Lower lobe of right lung (tissue), 2 donors: Measurements from ENCODE around the gene PLCL2. TPM values are rescaled to one million over a fixed set of nuclear protein-coding genes. Genes with fewer than 3 reads are reported as not detected.

ENCODE experiments used
- ATAC-seq, 2 donors: fragments of 200-7000 bp; cut with Tn5 transposase; one replicate each; pipeline ENCODE4 v1.9.1; 2020 to 2022; ENCODE audit warnings: mild to moderate bottlenecking in 2 of 2, moderate library complexity in 2 of 2
- DNase-seq: peaks from one replicate; pipeline ENCODE4 v3.0.0-alpha.2; 2020
- H3K27ac ChIP-seq: fragments of 200-600 bp; one replicate; pipeline ENCODE4 v1.8.0; 2022
- H3K27me3 ChIP-seq: fragments of 200-600 bp; one replicate; pipeline ENCODE4 v1.8.0; 2022; ENCODE audit warnings: low read depth
- H3K36me3 ChIP-seq: fragments of 200-600 bp; one replicate; pipeline ENCODE4 v1.8.0; 2022; ENCODE audit warnings: mild to moderate bottlenecking
- H3K4me1 ChIP-seq: fragments of 200-600 bp; one replicate; pipeline ENCODE4 v1.8.0; 2022
- H3K4me3 ChIP-seq: fragments of 200-600 bp; one replicate; pipeline ENCODE4 v1.8.0; 2022; ENCODE audit warnings: mild to moderate bottlenecking
- H3K9me3 ChIP-seq: fragments of 200-600 bp; one replicate; pipeline ENCODE4 v1.8.0; 2022
- CTCF ChIP-seq: fragments of 200-600 bp; IDR thresholded peaks from one replicate; pipeline ENCODE4 v1.8.0; 2022; ENCODE audit warnings: antibody characterized with exemption, mild to moderate bottlenecking
- intact Hi-C: fragments of 100-400 bp; cut with DNase I; formaldehyde crosslinking; loops from one replicate; pipeline ENCODE4 v1.11.0; 2022
- long read RNA-seq: library from polyadenylated mRNA; unstranded; transcript quantifications from one replicate; pipeline ENCODE4 v2.0.0, GENCODE V29; 2021
- total RNA-seq: library from RNA; stranded (reverse); fragmentation: NEBNext Ultra II Directional; extraction: Animal tissue kit (Norgen Biotek cat#: 25700); gene quantifications from one replicate; pipeline ENCODE4 v1.2.1, GENCODE V29; 2021
- donor health status: DM: no; HTN: yes; CAD: no; lungs with severe emphysema.

The PLCL2 gene
- 12.1 TPM for total RNA-seq
- long read RNA-seq, full-length matches to known transcripts = 19 of 33 reads
- long read RNA-seq, partial matches to known transcripts = 1 of 33 reads
- long read RNA-seq, other reads (novel, unspliced or antisense) = 13 of 33 reads

- no peak for TF ChIP-seq CTCF
- intact Hi-C loops = no loop called here
- peaks cover 29% of the 10 kb centered on the region for H3K4me1 ChIP-seq
These were observed at the start of gene PLCL2 for GRCh38 chr3:16884748-16885592. TSS of gene PLCL2 (plus strand) at chr3:16884955. CDS start at chr3:16885040, 85 bp downstream.

GRCh38 chr3:16836505-16837237 lies 48.1 kb upstream of the PLCL2 start:
- DNase-seq (no peak), ATAC-seq (no peak)
- Histone ChIP-seq H3K9me3 (no peaks in the 10 kb centered on the region), H3K27me3 (no peaks in the 10 kb centered on the region), H3K27ac (no peak overlapping the region), H3K36me3 (no peaks in the 10 kb centered on the region), H3K4me3 (no peak overlapping the region), H3K4me1 (peaks cover 4% of the 10 kb centered on the region)
- TF ChIP-seq CTCF = no peak
- intact Hi-C loops = no loop called here

More at GRCh38 chr3:16884748-16885592, at the start of gene PLCL2:
- Histone ChIP-seq H3K36me3 (no peaks in the 10 kb centered on the region), H3K4me3 (peak within 1 kb of the TSS; percentile 80), H3K9me3 (no peaks in the 10 kb centered on the region), H3K27ac (peak within 1 kb of the TSS; percentile 91), H3K27me3 (no peaks in the 10 kb centered on the region)
- peak; percentile 68 to 78 for ATAC-seq
- peak; percentile 69 for DNase-seq

- H3K9me3 ChIP-seq = no peaks in the 10 kb centered on the region
- ATAC-seq (no peak), DNase-seq (peak; percentile 39)
- peaks cover 13% of the 10 kb centered on the region for H3K4me1 ChIP-seq
- intact Hi-C loops = no loop called here
- H3K27ac ChIP-seq = no peak overlapping the region
- TF ChIP-seq CTCF = no peak
- no peak overlapping the region for H3K4me3 ChIP-seq
- H3K27me3 ChIP-seq = no peaks in the 10 kb centered on the region
- H3K36me3 ChIP-seq = no peaks in the 10 kb centered on the region
These were observed 47.2 kb upstream of the PLCL2 start for GRCh38 chr3:16837602-16838001.

DNA sequence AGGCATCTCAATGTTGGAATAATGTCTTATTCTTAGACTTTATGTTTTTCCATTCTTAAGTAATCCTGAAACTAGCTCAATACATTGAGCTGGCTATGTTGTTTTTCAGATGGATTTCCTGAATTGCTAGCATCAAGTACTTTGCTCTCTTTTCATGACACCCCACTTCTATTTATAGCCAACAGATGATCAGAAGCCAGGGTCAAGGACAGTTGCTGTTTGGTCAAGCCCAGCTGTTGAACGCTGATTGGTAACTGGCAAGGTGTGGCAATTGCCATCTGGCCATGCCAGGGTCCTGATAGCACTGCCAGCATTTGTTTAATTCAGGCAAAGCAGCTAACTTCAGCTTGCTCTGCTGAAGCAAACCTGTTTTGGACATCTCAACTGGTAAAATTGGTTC lies 46.2 kb upstream of the PLCL2 start:
- H3K27me3 ChIP-seq = no peaks in the 10 kb centered on the region
- H3K4me1 ChIP-seq = peaks cover 23% of the 10 kb centered on the region
- DNase-seq (no peak), ATAC-seq (no peak)
- no peak overlapping the region for H3K4me3 ChIP-seq
- TF ChIP-seq CTCF = no peak
- H3K27ac ChIP-seq = no peak overlapping the region
- H3K36me3 ChIP-seq = no peaks in the 10 kb centered on the region
- intact Hi-C loops = no loop called here
- no peaks in the 10 kb centered on the region for H3K9me3 ChIP-seq

DNA sequence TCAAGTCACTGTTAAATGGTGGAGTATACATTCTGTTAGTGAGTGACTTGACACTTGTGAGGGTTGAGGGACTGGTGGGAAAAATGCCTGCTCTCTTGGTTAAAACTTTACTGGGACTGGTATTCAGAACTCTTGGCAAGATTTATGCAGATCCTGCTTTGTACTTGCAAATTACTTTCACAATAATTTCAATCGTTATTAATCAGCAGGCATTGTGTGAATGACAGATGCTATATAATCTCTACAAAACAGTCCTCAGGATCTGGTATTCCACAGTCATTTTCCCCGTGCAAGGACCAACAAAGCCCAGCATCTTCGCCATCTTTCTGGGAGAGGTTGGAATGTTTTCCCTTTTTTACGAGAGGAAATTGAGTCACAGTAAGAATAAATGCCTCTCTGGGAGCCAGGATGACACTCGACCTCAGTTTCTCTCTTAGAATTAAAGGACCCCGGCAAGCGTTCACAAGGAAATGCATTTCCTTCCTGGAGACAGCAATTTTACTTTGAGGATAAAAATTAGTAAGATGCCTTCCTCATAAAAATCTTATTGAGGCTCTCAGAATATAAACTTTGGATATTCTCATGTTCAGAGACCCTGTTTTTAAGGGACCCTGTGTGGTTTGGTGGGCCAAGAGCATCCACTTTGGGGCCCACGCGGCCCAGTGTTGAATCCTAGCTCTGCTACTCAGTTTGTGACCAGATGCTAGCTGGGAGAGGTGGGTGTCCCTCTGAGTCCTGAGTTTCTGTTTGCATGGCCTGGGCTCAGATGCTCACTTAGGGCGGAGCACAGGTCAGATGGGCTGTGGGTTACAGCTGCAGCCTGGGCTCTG lies 45.3 kb upstream of the PLCL2 start:
- H3K4me3 ChIP-seq = no peak overlapping the region
- no peaks in the 10 kb centered on the region for H3K9me3 ChIP-seq
- DNase-seq = no peak
- no peak for TF ChIP-seq CTCF
- H3K4me1 ChIP-seq = peaks cover 26% of the 10 kb centered on the region
- H3K36me3 ChIP-seq = no peaks in the 10 kb centered on the region
- no peak overlapping the region for H3K27ac ChIP-seq
- no peak for ATAC-seq
- no peaks in the 10 kb centered on the region for H3K27me3 ChIP-seq
- intact Hi-C loops = no loop called here
